HG03135 (cell line): Measurements from ENCODE around the gene USH1G.
"Not testable (repeated sequence)": the region's sequence is repeated elsewhere in the genome, so short reads cannot be mapped to it uniquely, and the experiment has no call there.

Experiments used
- ATAC-seq: cut with Tn5 transposase; IDR thresholded peaks from one replicate; pipeline ENCODE4 v1.9.1; 2021; ENCODE audit warnings: mild to moderate bottlenecking, moderate library complexity; ENCODE audit not compliant: unreplicated experiment

USH1G gene

GRCh38 chr17:74877592-74878548 lies 45.2 kb downstream of the USH1G start:
- ATAC-seq, result no peak

- ATAC-seq, result no peak
Measured at GRCh38 chr17:74875977-74876593, 47.0 kb downstream of the USH1G start.

- no peak for ATAC-seq
Measured at GRCh38 chr17:74875155-74875976, 47.7 kb downstream of the USH1G start.

GRCh38 chr17:74874615-74875037 lies 48.4 kb downstream of the USH1G start:
- no peak for ATAC-seq

DNA sequence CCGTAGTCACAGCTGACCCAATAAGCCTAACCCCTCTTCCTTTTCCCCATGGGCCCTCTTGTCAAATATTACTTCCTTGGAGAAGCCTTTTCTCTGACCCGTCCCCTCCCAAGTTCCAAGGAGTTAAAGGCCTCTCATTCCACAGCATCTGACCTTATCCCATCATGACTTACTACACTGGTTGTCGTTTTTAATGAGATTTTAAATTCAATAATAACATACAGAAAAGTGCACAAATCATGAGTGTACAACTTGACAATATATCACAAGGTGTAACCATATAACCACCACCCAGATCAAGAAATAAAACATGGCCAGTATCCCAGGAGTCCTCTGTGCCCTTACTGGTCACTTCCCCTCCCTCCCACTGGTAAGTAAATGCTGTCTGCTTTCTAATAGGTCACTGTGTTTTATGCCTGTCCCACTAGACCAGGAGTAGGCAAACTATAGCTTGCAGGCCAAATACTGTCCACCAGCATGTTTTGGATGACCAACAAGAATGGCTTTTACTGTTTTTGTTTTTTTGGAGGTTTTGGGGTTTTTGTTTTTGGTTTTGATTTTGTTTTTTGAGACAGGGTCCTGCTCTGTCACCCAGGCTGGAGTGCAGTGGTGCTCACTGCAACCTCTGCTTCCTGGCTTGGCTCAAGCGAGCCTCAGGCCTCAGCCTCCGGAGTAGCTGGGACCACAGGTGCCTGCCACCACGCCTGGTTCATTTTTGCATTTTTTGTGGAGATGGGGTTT lies 49.0 kb downstream of the USH1G start:
- no peak for ATAC-seq

DNA sequence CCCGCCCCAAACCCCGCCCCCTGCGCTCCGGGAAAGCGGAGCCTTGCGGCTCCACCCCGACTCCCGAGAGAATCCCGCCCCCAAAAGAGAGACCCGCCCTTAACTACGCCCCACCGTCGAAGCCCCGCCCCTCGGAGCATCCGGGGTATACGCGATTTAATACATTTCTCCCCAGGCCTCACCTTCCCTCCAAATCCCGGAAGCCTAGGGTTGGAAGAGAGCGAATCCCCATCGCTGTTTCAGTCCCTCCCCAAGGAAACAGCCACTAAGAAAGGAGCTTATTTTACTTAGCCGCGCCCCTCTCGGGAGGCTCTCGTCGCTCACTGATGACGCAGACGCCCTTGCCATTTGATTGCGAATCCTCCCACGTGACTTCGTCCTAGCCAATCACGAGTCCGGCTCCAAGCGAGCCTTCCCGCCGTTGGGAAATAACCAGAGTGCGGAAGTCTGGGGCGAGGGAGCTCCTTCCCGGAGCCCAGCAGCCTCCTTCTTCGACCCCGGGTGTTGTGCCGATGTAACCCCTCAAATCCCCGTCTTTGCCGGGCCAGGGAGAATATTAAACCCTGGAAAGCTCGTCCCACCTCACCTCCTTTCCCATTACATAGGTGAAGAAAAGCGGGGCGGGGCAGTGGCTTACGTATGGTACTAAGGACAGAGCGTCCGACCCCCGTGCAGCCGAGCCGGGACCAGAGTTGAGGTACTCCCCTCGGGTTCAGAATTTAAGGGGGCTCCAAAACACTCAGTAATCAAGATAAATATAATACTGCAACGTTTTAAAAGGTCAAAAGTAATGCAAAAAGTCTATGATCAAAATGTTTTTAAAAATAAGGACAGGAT lies 49.8 kb downstream of the USH1G start:
- ATAC-seq, result peak; percentile 89

GRCh38 chr17:74872313-74873036 lies 50.6 kb downstream of the USH1G start, which contains the start of gene FDXR:
FDXR (minus strand) TSS chr17:74872994; CDS start chr17:74872944, 50 bp downstream.
- peak; percentile 26 for ATAC-seq

GRCh38 chr17:74871356-74872076 lies 51.5 kb downstream of the USH1G start:
- ATAC-seq, result no peak

DNA sequence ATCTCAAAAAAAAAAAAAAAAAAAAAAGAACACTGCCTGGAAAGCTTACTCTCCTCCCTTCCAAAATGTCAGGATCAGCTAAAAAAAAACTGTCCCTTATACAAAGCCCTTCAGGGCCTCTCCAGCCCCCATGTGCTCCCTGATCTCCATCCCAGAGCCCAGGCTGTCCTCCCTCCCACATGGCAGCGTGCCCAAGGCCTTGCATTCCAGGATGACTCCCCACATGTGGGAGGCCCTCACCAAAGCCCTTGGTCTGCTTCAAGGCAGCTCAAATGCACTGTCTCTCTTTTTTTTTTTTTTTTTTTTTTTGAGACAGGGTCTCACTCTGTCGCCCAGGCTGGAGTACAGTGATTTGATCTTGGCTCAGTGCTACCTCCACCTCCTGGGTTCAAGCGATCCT lies 52.5 kb downstream of the USH1G start:
- ATAC-seq, result no peak

GRCh38 chr17:74870028-74870427 lies 53.0 kb downstream of the USH1G start:
- ATAC-seq, result not testable (repeated sequence)

- no peak for ATAC-seq
Measured at GRCh38 chr17:74868908-74869255, 54.2 kb downstream of the USH1G start.

GRCh38 chr17:74868251-74868907 lies 54.7 kb downstream of the USH1G start:
- ATAC-seq, result no peak

DNA sequence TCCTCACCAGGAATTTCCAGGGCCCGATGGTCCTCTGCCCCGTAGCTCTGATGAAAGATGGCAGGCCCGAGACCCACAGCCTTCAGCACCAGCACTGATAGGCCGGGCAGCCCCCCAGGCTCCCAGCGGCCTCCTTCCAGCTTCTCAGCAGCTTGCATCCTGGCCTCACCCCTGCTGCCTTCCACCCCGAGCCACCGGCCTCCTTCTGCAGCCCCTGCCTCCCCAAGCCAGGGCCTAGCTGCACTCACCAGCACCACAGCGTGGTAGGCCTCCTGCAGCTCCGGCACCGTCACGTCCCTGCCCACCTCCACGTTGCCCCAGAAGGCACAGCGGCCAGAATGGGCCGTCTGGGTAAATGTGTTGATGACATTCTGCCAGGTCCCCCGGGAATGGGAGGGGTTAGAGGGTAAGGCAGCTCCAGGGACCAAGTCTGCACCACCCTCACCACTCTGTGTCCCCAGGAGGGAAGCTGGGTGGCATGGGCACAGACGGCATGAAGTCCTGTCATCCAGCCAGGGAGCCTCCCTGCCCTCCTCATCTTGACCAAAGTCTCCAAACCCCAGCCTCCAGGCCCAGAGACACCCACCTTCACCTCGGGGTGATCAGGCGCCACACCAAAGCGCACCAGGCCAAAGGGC lies 56.7 kb downstream of the USH1G start:
- no peak for ATAC-seq
